Activated CD4-positive, CD25-positive, alpha-beta regulatory T cell treated with anti-CD3 and anti-CD28 coated beads, Interleukin-2, amount 50 U/mL, for 24 hours (primary cell): Measurements from ENCODE around the gene MGA.
A peak's percentile ranks its signal among the peaks of the same experiment; 100 is the strongest.

Experiments used
- ATAC-seq, 2 donors: fragments of 150-1000 bp; cut with Tn5 transposase; one replicate each; pipeline ENCODE4 v1.10.0; 2021; ENCODE audit warnings: mild to moderate bottlenecking in 1 of 2, moderate library complexity in 1 of 2

MGA gene

DNA sequence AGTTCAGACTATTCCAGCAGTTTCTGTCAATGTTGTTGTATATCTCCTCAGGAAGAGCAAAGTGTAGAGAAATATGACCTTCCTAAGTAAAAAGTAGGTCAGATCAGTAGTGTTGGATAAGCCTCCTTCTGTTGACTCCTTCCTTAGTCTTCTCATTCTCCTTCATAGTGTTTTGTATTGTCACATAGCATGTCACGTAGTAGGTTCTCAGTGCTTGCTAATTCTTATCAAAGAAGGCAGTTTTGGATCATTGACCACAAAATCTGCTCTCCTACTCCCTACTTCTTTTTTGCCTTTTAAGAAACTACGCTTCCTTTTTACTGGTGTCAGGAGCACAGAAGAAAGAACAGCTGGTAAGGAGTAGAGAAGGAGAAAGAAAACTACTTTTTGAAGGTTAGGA is 1.0 kb upstream of the MGA start:
- no peak for ATAC-seq

GRCh38 chr15:41659855-41660234 is 360 bp upstream of the MGA start:
- peak in 1 of 2 donors; percentile 2 for ATAC-seq

DNA sequence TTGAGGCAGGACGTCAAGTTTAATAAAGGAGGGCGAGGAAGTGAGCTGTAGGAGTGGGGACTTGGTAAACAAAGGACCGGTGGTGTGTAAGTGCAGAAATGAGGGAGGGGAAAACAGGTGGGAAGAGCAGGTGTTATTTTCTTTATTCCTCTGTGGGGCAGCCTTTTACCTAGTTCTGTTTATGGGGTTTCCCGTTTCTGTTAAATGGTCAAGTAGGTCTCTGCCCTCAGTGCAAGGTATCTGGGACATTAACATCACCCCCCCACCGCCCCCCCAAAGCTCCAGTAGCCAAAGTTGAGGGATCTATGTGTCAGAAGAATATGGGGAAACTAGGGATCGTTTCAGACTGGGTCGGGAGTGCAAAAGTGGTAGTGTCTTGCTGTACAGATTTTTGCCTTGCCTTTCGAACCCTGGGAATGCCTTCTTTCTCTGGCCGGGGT is 893 bp downstream of the MGA start:
- no peak for ATAC-seq

DNA sequence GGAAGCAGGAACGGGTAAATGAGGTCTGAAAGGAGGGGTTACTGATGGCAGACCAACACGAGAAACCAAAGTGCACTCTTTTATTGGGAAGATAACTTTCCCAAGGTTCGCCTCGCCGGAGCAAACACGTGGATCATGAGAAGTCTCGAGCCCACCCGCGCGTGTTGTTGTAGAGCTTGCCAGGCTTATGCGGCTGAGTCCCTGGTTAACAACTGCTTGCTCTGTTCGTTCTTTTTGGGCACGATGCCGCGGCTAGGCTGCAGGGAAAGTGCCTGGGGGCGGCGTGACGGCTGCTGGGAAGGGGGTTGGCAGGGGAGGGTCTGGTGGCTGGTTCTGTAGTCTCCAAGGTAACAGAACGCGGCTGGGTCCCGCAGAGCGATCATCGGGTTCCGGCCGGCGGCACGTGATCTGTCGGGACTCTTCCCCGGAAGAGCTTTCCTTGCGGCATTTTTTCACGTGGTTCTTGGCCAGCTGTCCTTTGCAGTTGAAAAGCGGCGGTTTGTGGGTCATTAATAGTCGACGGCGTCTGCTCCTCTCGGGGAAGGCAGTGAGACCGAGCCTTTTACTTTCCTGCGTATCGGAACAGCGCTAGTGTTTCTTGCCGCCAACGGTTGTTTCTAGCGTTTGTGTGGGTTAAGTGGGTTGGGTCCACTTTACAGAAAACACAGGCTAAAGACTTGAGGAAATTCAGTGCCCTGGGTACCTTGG is 1.5 kb downstream of the MGA start:
- ATAC-seq: peak; percentile 33 to 39

GRCh38 chr15:41666353-41666920 is 6.2 kb downstream of the MGA start:
- ATAC-seq: no peak

GRCh38 chr15:41669701-41670100 is 9.5 kb downstream of the MGA start:
- no peak for ATAC-seq

GRCh38 chr15:41671656-41672648 is 11.7 kb downstream of the MGA start:
- ATAC-seq: no peak

- no peak for ATAC-seq
Observed at GRCh38 chr15:41675337-41675736, 15.1 kb downstream of the MGA start.

- ATAC-seq: no peak
Observed at GRCh38 chr15:41678742-41679141, 18.5 kb downstream of the MGA start.

GRCh38 chr15:41683955-41684354 is 23.8 kb downstream of the MGA start:
- no peak for ATAC-seq

DNA sequence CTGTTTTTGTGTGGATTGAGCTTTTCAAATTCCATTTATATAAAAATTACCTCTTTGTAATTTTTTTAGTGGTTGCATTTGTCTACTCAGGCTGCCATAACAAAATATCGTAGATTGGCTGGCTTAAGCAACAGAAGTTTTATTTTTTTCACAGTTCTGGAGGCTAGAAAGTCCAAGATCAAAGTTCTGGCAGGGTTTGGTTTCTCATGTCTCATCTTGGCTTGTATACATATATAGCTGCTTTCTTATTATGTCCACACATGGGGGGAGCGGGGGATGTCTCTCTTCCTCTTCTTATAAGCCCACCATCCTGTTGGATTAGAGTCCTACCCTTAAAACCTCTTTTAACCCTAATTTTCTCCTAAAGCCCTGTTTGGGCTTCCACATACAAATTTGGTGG is 28.5 kb downstream of the MGA start:
- ATAC-seq: no peak

- ATAC-seq: no peak
Observed at GRCh38 chr15:41689083-41689482, 28.9 kb downstream of the MGA start.

GRCh38 chr15:41689834-41690233 is 29.6 kb downstream of the MGA start:
- ATAC-seq: no peak

- ATAC-seq: peak; percentile 70 to 83
Observed at GRCh38 chr15:41690636-41691035, 30.4 kb downstream of the MGA start.

DNA sequence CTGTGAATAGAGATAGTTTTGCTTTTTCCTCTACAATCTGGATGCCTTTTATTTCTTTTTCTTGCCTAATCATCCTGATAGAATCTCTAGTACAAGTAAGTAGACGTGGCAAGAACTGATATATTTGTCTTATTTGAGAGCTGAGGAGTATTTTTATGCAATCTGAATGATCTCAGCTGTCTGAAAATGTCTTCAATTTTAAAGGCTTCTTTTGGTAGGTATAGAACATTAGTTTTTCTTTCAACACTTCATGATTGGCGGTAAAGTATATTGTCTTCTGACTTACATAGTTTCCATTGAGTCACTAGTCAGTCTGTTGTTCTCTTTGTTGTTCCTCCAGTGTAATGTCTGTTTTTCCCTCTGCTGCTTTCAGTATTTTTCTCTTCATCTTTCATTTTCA is 31.3 kb downstream of the MGA start:
- peak; percentile 78 for ATAC-seq

DNA sequence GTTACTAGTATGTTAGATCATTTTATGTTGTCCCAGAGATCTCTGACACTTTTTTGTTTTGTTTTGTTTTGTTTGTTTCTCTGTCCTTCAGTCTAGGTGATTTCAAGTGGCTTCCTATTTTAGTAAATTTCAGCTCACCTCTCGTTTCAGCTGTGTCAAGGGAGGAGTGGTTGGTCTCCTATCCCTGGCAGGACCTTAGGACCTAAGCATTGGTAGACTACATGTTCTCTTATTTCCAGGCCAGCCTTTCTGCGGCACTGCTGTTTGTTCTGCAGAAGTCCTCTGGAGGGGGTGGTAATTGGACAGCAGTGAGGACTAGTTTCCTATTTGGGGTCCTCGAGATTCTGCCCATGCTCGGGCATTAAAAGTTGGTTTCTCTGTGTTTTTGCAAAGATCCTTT is 31.8 kb downstream of the MGA start:
- no peak for ATAC-seq

DNA sequence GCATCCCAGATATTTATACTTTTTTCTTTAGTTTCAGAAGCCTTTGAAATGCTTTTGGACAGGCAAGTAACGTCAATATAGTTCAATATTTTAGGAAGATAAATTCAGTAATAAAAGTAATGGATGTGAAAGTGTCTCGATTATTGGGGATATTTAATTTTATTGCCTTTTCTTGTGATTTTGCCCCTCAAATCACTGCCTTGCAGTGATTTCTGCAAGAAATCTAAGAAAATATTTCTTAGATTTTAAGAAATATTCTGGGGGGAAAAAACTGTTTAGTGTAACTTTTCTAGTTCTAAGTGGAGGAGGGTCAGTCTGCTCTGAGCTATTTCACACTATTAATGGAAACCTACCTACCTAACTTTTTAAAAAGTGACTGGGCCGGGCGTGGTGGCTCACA is 33.6 kb downstream of the MGA start:
- ATAC-seq: no peak

DNA sequence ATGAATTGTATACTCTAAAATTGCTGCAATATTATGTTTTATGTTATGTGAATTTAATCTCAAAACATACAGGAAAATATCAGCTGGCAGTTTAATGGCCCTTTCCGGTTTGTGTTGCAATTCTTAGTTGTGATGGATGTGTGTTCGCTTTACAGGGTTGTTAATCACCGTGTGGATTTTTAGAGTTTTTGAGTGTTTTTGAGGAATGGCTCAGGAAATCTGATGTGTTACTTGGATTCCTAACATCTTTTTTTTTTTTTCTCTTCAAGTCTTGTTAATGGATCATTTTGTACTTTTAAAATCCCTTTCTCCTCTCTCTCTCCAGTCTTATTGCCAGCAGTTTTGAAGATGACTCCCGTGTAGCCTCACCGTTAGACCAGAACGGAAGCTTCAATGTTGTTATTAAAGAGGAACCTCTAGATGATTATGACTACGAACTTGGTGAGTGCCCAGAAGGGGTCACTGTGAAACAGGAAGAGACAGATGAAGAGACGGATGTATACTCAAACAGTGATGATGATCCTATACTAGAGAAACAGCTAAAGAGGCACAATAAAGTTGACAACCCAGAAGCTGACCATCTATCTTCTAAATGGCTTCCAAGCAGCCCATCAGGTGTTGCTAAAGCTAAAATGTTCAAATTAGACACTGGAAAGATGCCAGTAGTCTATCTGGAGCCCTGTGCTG is 35.7 kb downstream of the MGA start:
- ATAC-seq: peak; percentile 90

DNA sequence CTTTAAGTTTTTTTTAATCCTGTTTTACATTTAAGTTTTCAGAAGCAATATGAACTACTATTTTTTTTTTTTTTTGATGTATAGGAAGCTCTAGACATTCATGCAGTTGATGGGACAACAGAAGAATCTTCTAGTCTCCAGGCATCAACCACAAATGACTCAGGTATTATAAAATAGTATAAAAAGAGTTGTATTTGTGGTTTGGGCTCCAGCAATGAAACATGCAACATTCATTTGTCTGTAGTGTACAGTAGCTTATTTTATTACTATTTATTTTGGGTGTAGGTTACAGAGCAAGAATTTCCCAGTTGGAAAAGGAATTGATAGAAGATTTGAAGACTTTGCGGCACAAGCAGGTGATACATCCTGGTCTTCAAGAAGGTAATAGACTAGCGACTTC is 38.6 kb downstream of the MGA start:
- no peak for ATAC-seq

GRCh38 chr15:41703120-41703519 is 42.9 kb downstream of the MGA start:
- no peak for ATAC-seq

DNA sequence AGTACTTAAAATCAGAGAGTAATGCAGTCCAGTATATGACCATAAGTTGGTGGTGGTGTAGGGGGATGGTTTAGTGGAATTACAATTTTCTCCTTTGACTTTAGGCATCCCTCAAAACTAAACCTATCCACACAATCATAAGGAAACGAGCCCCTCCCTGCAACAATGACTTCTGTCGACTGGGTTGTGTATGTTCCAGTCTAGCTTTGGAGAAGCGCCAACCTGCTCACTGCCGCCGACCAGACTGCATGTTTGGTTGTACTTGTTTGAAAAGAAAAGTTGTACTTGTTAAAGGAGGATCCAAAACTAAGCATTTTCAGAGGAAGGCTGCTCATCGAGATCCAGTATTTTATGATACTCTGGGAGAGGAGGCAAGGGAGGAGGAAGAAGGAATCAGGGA is 52.8 kb downstream of the MGA start:
- no peak for ATAC-seq

GRCh38 chr15:41714291-41714690 is 54.1 kb downstream of the MGA start:
- ATAC-seq: no peak

DNA sequence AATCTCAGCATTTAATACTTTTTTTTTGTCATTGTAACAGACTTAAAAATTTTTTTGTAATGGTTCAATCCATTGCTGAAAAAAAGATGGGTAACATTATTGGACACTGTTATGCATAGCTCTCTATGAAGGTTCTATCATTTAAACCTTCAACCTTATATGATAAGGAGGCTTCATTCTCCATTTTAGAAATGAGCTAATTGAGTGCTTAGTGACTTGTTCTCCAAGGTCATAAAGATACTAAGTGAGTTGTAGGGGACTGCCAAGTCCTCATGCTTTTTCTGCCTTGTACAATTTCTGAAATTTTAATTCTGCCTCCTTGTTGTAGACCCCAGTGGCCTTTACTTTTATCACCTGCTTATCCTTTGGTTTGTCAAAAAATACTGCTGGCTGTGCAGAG is 56.7 kb downstream of the MGA start:
- no peak for ATAC-seq
